Neural cell (in vitro differentiated cells): ENCODE results near the gene CATSPERB.

ENCODE experiments used
- CTCF ChIP-seq: fragments of 450-650 bp; IDR thresholded peaks from 2 replicates; pipeline ENCODE4 v1.5.1; 2014; ENCODE audit warnings: antibody characterized with exemption, mild to moderate bottlenecking, moderate library complexity; ENCODE audit not compliant: poor library complexity, severe bottlenecking
- EZH2 ChIP-seq: fragments of 200-600, 300-800 bp; shearing (Covaris generic), sonication (generic); IDR thresholded peaks from 2 replicates; pipeline ENCODE4 v1.6.1; 2014; ENCODE audit warnings: antibody characterized with exemption, low read length, borderline replicate concordance, mild to moderate bottlenecking; ENCODE audit not compliant: insufficient read depth, poor library complexity, severe bottlenecking
- MXI1 ChIP-seq: fragments of 450-650 bp; conservative IDR thresholded peaks from 2 replicates; pipeline ENCODE4 v1.6.1; 2014; ENCODE audit warnings: antibody characterized with exemption, mild to moderate bottlenecking; ENCODE audit not compliant: poor library complexity, severe bottlenecking
- REST ChIP-seq: IDR thresholded peaks from 2 replicates; pipeline ENCODE4 v1.6.1; 2012; ENCODE audit warnings: borderline replicate concordance
- TAF1 ChIP-seq: IDR thresholded peaks from 2 replicates; pipeline ENCODE4 v1.6.1; 2012; ENCODE audit warnings: low read depth

- TF ChIP-seq CTCF (no peak), MXI1 (no peak), TAF1 (no peak), REST (no peak), EZH2 (no peak)
Observed at GRCh38 chr14:91774140-91775096, 42.5 kb upstream of the CATSPERB start.
